Activated CD8-positive, alpha-beta T cell treated with anti-CD3 and anti-CD28 coated beads for 36 hours (primary cell): ENCODE results near the gene IL18R1. TPM values are rescaled to one million over a fixed set of nuclear protein-coding genes. Genes with fewer than 3 reads are reported as not detected.

Experiments
- ATAC-seq: fragments of 200-7000 bp; cut with Tn5 transposase; one replicate; pipeline ENCODE4 v1.10.0; 2021; ENCODE audit warnings: mild to moderate bottlenecking, moderate library complexity
- CTCF ChIA-PET: fragments of 350-600 bp; sonication (Branson Sonifier 250); formaldehyde crosslinking; loops from one replicate; lab custom pipeline; 2021; ENCODE audit warnings: antibody characterized with exemption; lab: Charles Lee
- POLR2A ChIA-PET: fragments of 350-600 bp; sonication (Branson Sonifier 250); formaldehyde crosslinking; loops from one replicate; lab custom pipeline; 2021; ENCODE audit warnings: antibody characterized with exemption; lab: Charles Lee
- DNase-seq: peaks from one replicate; pipeline ENCODE4 v3.0.0-alpha.2; 2020
- H3K27ac Mint-ChIP-seq: one replicate; pipeline ENCODE4 v1.8.0; 2021; ENCODE audit warnings: mild to moderate bottlenecking, mixed read lengths
- H3K27me3 Mint-ChIP-seq: one replicate; pipeline ENCODE4 v1.8.0; 2021; ENCODE audit warnings: mixed read lengths
- H3K36me3 Mint-ChIP-seq: one replicate; pipeline ENCODE4 v1.8.0; 2021; ENCODE audit warnings: low read depth, mixed read lengths
- H3K4me1 Mint-ChIP-seq: one replicate; pipeline ENCODE4 v1.8.0; 2021; ENCODE audit warnings: low read depth, mixed read lengths
- H3K4me3 Mint-ChIP-seq: one replicate; pipeline ENCODE4 v1.8.0; 2021; ENCODE audit warnings: mild to moderate bottlenecking, moderate library complexity, mixed read lengths
- H3K9me3 Mint-ChIP-seq: one replicate; pipeline ENCODE4 v1.8.0; 2021; ENCODE audit warnings: mixed read lengths
- CTCF ChIP-seq: fragments of 200-600 bp; IDR thresholded peaks from one replicate; pipeline ENCODE4 v1.8.0; 2022; ENCODE audit warnings: antibody characterized with exemption, mild to moderate bottlenecking
- intact Hi-C: fragments of 100-400 bp; cut with micrococcal nuclease; formaldehyde crosslinking; loops from one replicate; pipeline ENCODE4 v1.10.0; 2022
- total RNA-seq, 2 experiments: library from RNA; stranded (reverse); gene quantifications; one replicate each; pipeline ENCODE4 v1.2.3, GENCODE V29; 2021

The IL18R1 gene
- total RNA-seq, 2 experiments from 2014 or later = 15.0 to 15.8 TPM

DNA sequence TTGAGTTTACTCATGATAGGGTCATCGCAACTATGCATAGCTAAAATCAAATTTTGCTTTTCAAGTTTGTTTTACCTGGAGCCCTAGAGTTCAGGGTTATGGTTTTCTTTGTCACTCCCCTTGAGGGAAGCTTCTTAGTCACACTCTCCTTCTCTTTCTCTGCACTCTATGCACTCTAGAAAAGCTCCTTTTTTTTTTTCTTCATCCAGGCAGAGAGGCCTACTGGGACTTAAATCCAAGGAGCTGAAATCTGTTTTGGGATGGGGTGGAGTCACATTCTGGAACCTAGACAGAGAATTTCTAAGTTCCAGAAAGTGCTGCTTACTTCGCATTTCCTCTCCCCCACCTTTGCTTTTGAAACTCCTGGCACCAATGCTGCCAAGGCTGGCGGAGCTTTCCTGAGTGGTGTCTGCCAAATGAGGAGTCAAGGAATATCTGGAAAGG, 19.1 kb upstream of the IL18R1 start:
- no peak overlapping the region for H3K27ac Mint-ChIP-seq
- H3K9me3 Mint-ChIP-seq = no peaks in the 10 kb centered on the region
- no peaks in the 10 kb centered on the region for H3K27me3 Mint-ChIP-seq
- intact Hi-C loops = no loop called here
- TF ChIP-seq CTCF = no peak
- no peak for ATAC-seq
- H3K4me3 Mint-ChIP-seq = no peak overlapping the region
- no peaks in the 10 kb centered on the region for H3K36me3 Mint-ChIP-seq
- no peak for DNase-seq
- ChIA-PET CTCF (interaction anchor here (0.9 to 2.6 kb wide), 3 partner anchors 24 to 96 kb away, joined by 3 to 9 read pairs (median 4); no protein-coding TSS in a partner anchor), POLR2A (no interaction called here)
- H3K4me1 Mint-ChIP-seq = peaks cover 8% of the 10 kb centered on the region

GRCh38 chr2:102337012-102337411, 18.6 kb upstream of the IL18R1 start:
- Mint-ChIP-seq H3K36me3 (no peaks in the 10 kb centered on the region), H3K27me3 (no peaks in the 10 kb centered on the region), H3K9me3 (no peaks in the 10 kb centered on the region), H3K4me3 (no peak overlapping the region), H3K27ac (no peak overlapping the region), H3K4me1 (peaks cover 8% of the 10 kb centered on the region)
- ATAC-seq = no peak
- TF ChIP-seq CTCF = no peak
- ChIA-PET POLR2A (no interaction called here), CTCF (interaction anchor here (0.7 to 2.6 kb wide), 4 partner anchors 24 to 96 kb away, joined by 3 to 9 read pairs (median 4); no protein-coding TSS in a partner anchor)
- no peak for DNase-seq
- intact Hi-C loops = no loop called here

DNA sequence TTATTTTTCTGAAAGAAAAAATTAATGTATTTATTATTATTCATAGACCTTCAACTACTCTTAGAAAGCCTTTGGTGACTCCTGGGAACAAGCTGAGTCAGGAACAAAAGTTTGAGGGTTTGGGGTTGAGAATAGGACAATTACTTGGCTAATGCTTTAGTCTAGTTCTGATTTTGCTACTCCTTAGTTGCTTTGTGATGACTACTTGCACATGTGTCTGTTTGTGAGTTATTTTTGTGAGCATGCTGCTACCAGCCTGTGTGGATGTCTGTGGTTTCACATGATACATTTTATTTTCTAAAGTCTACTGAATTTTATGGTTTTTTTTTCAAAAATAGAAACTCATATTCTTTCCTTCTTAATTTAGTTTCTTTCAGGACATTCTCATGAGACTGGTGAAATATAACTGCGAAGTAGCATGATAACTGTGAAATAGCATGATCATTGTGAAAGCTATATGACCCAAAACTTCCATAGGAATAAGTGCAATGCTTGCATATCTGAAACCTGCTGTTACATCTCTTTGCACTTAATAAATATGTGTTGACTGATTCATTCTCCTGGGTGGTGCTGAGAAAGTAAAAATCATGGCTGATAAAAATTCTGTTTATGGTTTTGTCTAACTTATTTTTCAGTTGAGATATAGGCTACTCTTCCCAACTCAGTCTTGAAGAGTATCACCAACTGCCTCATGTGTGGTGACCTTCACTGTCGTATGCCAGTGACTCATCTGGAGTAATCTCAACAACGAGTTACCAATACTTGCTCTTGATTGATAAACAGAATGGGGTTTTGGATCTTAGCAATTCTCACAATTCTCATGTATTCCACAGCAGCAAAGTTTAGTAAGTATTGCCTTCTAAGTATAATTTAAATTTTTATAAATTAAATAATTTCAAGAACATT, 17.9 kb upstream of the IL18R1 start:
- intact Hi-C loops = no loop called here
- H3K27me3 Mint-ChIP-seq = no peaks in the 10 kb centered on the region
- no peak overlapping the region for H3K4me3 Mint-ChIP-seq
- H3K9me3 Mint-ChIP-seq = no peaks in the 10 kb centered on the region
- DNase-seq (peak; percentile 30), ATAC-seq (peak; percentile 66)
- POLR2A ChIA-PET = no interaction called here
- CTCF ChIA-PET = interaction anchor here (0.7 to 1.0 kb wide), 2 partner anchors 25 to 70 kb away, joined by 3 read pairs; no protein-coding TSS in a partner anchor
- no peak for TF ChIP-seq CTCF
- no peaks in the 10 kb centered on the region for H3K36me3 Mint-ChIP-seq
- H3K27ac Mint-ChIP-seq = no peak overlapping the region
- H3K4me1 Mint-ChIP-seq = peaks cover 8% of the 10 kb centered on the region

GRCh38 chr2:102340778-102341177, 14.8 kb upstream of the IL18R1 start:
- H3K4me1 Mint-ChIP-seq = peaks cover 8% of the 10 kb centered on the region
- intact Hi-C loops = no loop called here
- ATAC-seq (no peak), DNase-seq (no peak)
- CTCF ChIA-PET = interaction anchor here (0.7 to 0.9 kb wide), 3 partner anchors 15 to 457 kb away, joined by 3 read pairs; partner anchors contain the start of gene IL18R1
- H3K27ac Mint-ChIP-seq = no peak overlapping the region
- no peaks in the 10 kb centered on the region for H3K36me3 Mint-ChIP-seq
- no peaks in the 10 kb centered on the region for H3K9me3 Mint-ChIP-seq
- no peak for TF ChIP-seq CTCF
- POLR2A ChIA-PET = interaction anchor here (0.6 kb wide), 1 partner anchor 15 kb away, joined by 3 read pairs; the partner anchor contains the start of gene IL18R1
- no peaks in the 10 kb centered on the region for H3K27me3 Mint-ChIP-seq
- H3K4me3 Mint-ChIP-seq = no peak overlapping the region

GRCh38 chr2:102342888-102343287, 12.7 kb upstream of the IL18R1 start:
- Mint-ChIP-seq H3K36me3 (no peaks in the 10 kb centered on the region), H3K4me1 (peaks cover 2% of the 10 kb centered on the region)
- CTCF ChIA-PET = interaction anchor here (1.3 to 1.5 kb wide), 2 partner anchors 103 to 323 kb away, joined by 3 to 6 read pairs; no protein-coding TSS in a partner anchor

More at GRCh38 chr2:102342888-102343287, 12.7 kb upstream of the IL18R1 start:
- ATAC-seq (no peak), DNase-seq (no peak)
- POLR2A ChIA-PET = interaction anchor here (0.6 kb wide), 1 partner anchor 93 kb away, joined by 3 read pairs; no protein-coding TSS in a partner anchor
- TF ChIP-seq CTCF = no peak
- Mint-ChIP-seq H3K4me3 (no peak overlapping the region), H3K9me3 (no peaks in the 10 kb centered on the region), H3K27me3 (no peaks in the 10 kb centered on the region), H3K27ac (no peak overlapping the region)
- intact Hi-C loops = no loop called here
